ENCODE results near the gene SLC25A18. TPM values are rescaled to one million over a fixed set of nuclear protein-coding genes. Genes with fewer than 3 reads are reported as not detected.

The SLC25A18 gene
- total RNA-seq, 2 donors from 2014 or later: 6.9 to 14.3 TPM

- Mint-ChIP-seq H3K4me1 (peaks cover 34% of the 10 kb centered on the region), H3K4me3 (no peak overlapping the region)
These were observed 11.9 kb downstream of the SLC25A18 start for GRCh38 chr22:17575151-17575550.

GRCh38 chr22:17575681-17576080, 12.4 kb downstream of the SLC25A18 start:
- Histone ChIP-seq H3K36me3 (ENCODE audit: control insufficient read depth, insufficient read depth, low read length) (no peaks in the 10 kb centered on the region), H3K4me3 (ENCODE audit: low read length) (no peak overlapping the region), H3K4me1 (ENCODE audit: control insufficient read depth, insufficient read depth, low read length) (peaks cover 12% of the 10 kb centered on the region), H3K27me3 (ENCODE audit: control insufficient read depth, insufficient read depth, low read length, poor library complexity, severe bottlenecking) (no peaks in the 10 kb centered on the region), H3K9me3 (ENCODE audit: control insufficient read depth, low read length) (no peaks in the 10 kb centered on the region), H3K9ac (ENCODE audit: extremely low read depth, low read length, poor library complexity, severe bottlenecking) (no peak overlapping the region), H3K27ac (ENCODE audit: low read depth, low read length) (no peak overlapping the region)
- Mint-ChIP-seq H3K4me1 (peaks cover 36% of the 10 kb centered on the region), H3K9me3 (no peaks in the 10 kb centered on the region), H3K27me3 (ENCODE audit: insufficient read depth) (no peaks in the 10 kb centered on the region), H3K4me3 (no peak overlapping the region), H3K27ac (no peak overlapping the region), H3K36me3 (ENCODE audit: low read depth) (no peaks in the 10 kb centered on the region)
- DNase-seq: no peak
- TF ChIP-seq CTCF (conservative IDR thresholded peaks at IDR 0.05): no peak
- 92 to 95% methylated on average over 2 to 4 of the region's 4 CpGs for WGBS, 2 experiments (ENCODE audit: insufficient coverage in 1 of 2, insufficient read length in 1 of 2)

More at GRCh38 chr22:17575151-17575550, 11.9 kb downstream of the SLC25A18 start:
- no peak for DNase-seq
- Histone ChIP-seq H3K27me3 (ENCODE audit: control insufficient read depth, insufficient read depth, low read length, poor library complexity, severe bottlenecking) (no peaks in the 10 kb centered on the region), H3K4me3 (ENCODE audit: low read length) (no peak overlapping the region), H3K9ac (ENCODE audit: extremely low read depth, low read length, poor library complexity, severe bottlenecking) (no peak overlapping the region), H3K36me3 (ENCODE audit: control insufficient read depth, insufficient read depth, low read length) (no peaks in the 10 kb centered on the region), H3K27ac (ENCODE audit: low read depth, low read length) (no peak overlapping the region), H3K4me1 (ENCODE audit: control insufficient read depth, insufficient read depth, low read length) (peaks cover 8% of the 10 kb centered on the region), H3K9me3 (ENCODE audit: control insufficient read depth, low read length) (no peaks in the 10 kb centered on the region)
- 71 to 93% methylated on average over 2 to 4 of the region's 5 CpGs for WGBS, 2 experiments (ENCODE audit: insufficient coverage in 1 of 2, insufficient read length in 1 of 2)
- Mint-ChIP-seq H3K27ac (no peak overlapping the region), H3K9me3 (no peaks in the 10 kb centered on the region), H3K36me3 (ENCODE audit: low read depth) (no peaks in the 10 kb centered on the region), H3K27me3 (ENCODE audit: insufficient read depth) (no peaks in the 10 kb centered on the region)
- TF ChIP-seq CTCF (conservative IDR thresholded peaks at IDR 0.05): no peak

GRCh38 chr22:17576470-17576869, 13.2 kb downstream of the SLC25A18 start:
- H3K9me3 ChIP-seq (ENCODE audit: control insufficient read depth, low read length): no peaks in the 10 kb centered on the region
- no peak overlapping the region for H3K4me3 ChIP-seq (ENCODE audit: low read length)
- no peaks in the 10 kb centered on the region for H3K36me3 ChIP-seq (ENCODE audit: control insufficient read depth, insufficient read depth, low read length)
- peak overlapping the region; percentile 79 for H3K27ac Mint-ChIP-seq
- H3K4me3 Mint-ChIP-seq: no peak overlapping the region
- peaks cover 36% of the 10 kb centered on the region for H3K4me1 Mint-ChIP-seq
- H3K9ac ChIP-seq (ENCODE audit: extremely low read depth, low read length, poor library complexity, severe bottlenecking): no peak overlapping the region
- no peaks in the 10 kb centered on the region for H3K27me3 ChIP-seq (ENCODE audit: control insufficient read depth, insufficient read depth, low read length, poor library complexity, severe bottlenecking)
- 84% methylated on average over 4 to 6 of the region's 6 CpGs for whole genome bisulfite sequencing, 2 experiments (ENCODE audit: insufficient coverage in 1 of 2, insufficient read length in 1 of 2)
- H3K4me1 ChIP-seq (ENCODE audit: control insufficient read depth, insufficient read depth, low read length): peaks cover 19% of the 10 kb centered on the region
- H3K27ac ChIP-seq (ENCODE audit: low read depth, low read length): peak overlapping the region; percentile 64
- peak; percentile 67 for DNase-seq
- no peaks in the 10 kb centered on the region for H3K27me3 Mint-ChIP-seq (ENCODE audit: insufficient read depth)
- H3K36me3 Mint-ChIP-seq (ENCODE audit: low read depth): no peaks in the 10 kb centered on the region
- no peaks in the 10 kb centered on the region for H3K9me3 Mint-ChIP-seq
- no peak for TF ChIP-seq CTCF (conservative IDR thresholded peaks at IDR 0.05)
